ENCODE results near the gene RHBDD2.

- TF ChIP-seq, protein P1, sequence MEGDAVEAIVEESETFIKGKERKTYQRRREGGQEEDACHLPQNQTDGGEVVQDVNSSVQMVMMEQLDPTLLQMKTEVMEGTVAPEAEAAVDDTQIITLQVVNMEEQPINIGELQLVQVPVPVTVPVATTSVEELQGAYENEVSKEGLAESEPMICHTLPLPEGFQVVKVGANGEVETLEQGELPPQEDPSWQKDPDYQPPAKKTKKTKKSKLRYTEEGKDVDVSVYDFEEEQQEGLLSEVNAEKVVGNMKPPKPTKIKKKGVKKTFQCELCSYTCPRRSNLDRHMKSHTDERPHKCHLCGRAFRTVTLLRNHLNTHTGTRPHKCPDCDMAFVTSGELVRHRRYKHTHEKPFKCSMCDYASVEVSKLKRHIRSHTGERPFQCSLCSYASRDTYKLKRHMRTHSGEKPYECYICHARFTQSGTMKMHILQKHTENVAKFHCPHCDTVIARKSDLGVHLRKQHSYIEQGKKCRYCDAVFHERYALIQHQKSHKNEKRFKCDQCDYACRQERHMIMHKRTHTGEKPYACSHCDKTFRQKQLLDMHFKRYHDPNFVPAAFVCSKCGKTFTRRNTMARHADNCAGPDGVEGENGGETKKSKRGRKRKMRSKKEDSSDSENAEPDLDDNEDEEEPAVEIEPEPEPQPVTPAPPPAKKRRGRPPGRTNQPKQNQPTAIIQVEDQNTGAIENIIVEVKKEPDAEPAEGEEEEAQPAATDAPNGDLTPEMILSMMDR (optimal IDR thresholded peaks at IDR 0.05 in 1 of 3, IDR thresholded peaks at IDR 0.05 in 1 of 3, conservative IDR thresholded peaks at IDR 0.05 in 1 of 3; ENCODE audit: extremely low read depth in 1 of 3, insufficient read depth in 2 of 3, low read length in 3 of 3), result no peak
- TF ChIP-seq EZH2 (IDR thresholded peaks at IDR 0.05; ENCODE audit: low read length), result no peak
Measured at GRCh38 chr7:75889223-75889825, 10.5 kb downstream of the RHBDD2 start.

Measured in keratinocyte (primary cell).